Activated T-cell treated with anti-CD3 and anti-CD28 coated beads, Interleukin-2, amount 50 U/mL, for 4 hours (primary cell): ENCODE measurements around the gene CFAP92. TPM values are rescaled to one million over a fixed set of nuclear protein-coding genes. Genes with fewer than 3 reads are reported as not detected.

Experiments
- ATAC-seq, 2 donors: fragments of 200-7000 bp; cut with Tn5 transposase; one replicate each; pipeline ENCODE4 v1.10.0; 2021
- DNase-seq: peaks from one replicate; pipeline ENCODE4 v3.0.0-alpha.2; 2020
- H3K27me3 Mint-ChIP-seq: one replicate; pipeline ENCODE4 v1.8.0; 2021; ENCODE audit warnings: low read depth, mixed read lengths
- H3K36me3 Mint-ChIP-seq: one replicate; pipeline ENCODE4 v1.8.0; 2022; ENCODE audit warnings: mixed read lengths; ENCODE audit not compliant: insufficient read depth
- H3K4me1 Mint-ChIP-seq: one replicate; pipeline ENCODE4 v1.8.0; 2021; ENCODE audit warnings: low read depth, mixed read lengths
- H3K4me3 Mint-ChIP-seq: one replicate; pipeline ENCODE4 v1.8.0; 2021; ENCODE audit warnings: mild to moderate bottlenecking, moderate library complexity, mixed read lengths
- H3K9me3 Mint-ChIP-seq: one replicate; pipeline ENCODE4 v1.8.0; 2021; ENCODE audit warnings: mixed read lengths
- total RNA-seq, 3 donors: library from RNA; stranded (reverse); gene quantifications; one replicate each; pipeline ENCODE4 v1.2.1, GENCODE V29; 2021

Gene CFAP92
- total RNA-seq, 3 donors from 2014 or later: 0.18 TPM; not detected in 2

DNA sequence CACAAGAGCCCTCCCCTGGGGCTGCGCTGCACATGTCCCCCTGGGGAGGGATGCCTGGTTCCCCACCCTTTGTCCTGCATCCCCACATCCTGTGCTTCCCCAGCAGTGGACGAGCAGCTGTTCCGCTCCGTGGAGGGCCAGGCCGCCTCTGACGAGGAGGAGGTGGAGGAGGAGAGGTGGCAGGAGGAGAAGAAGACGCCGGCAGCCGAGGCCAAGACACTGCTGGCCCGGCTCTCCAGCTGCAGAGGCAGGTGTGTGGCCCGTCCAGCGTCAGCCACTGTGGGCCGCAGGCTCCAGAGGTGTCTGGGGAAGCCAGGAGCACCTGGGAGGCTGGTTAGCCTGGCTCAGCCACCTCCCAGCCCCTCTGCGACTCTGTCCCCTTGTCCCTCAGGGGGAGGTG lies 38.8 kb upstream of the CFAP92 start:
- Mint-ChIP-seq H3K27me3 (no peaks in the 10 kb centered on the region), H3K9me3 (no peaks in the 10 kb centered on the region), H3K4me1 (peaks cover 10% of the 10 kb centered on the region), H3K4me3 (no peak overlapping the region), H3K36me3 (no peaks in the 10 kb centered on the region)
- ATAC-seq (no peak), DNase-seq (no peak)

DNA sequence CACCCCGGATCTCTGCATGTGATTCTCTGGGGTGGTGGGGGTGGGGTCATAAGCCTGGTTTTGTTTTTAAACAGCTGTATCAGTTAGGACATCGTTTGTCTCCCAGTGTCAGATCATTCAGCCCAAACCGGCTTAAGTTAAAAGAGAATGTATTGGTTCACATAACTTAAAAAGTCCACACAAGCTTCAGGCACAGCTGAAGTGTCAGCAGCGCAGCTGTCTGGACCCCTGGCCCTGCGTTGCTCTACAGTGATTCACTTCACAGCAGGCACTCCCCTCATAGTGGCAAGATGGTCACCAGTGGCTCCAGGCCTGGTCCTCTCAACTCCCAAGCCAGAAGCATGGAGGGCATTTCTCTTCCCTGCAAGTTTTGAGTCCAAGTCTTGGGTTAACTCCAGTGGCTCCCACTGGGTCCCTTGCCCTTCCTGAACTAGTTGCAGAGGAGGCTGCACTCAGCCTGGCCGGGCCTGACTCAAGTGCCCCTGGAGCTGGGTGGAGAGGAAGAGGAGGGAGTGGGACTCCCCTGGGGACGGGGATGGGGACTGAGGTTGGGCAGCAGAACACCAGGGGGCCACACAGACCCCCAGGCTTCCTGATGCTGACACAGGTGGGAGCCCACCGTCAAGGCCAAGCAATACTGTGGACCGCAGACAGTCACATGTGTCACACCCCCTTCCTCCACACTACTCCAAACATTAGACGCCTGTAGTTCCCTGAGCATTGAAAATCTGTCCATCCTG lies 37.8 kb upstream of the CFAP92 start:
- Mint-ChIP-seq H3K27me3 (no peaks in the 10 kb centered on the region), H3K4me1 (peaks cover 13% of the 10 kb centered on the region), H3K4me3 (no peak overlapping the region), H3K9me3 (no peaks in the 10 kb centered on the region), H3K36me3 (no peaks in the 10 kb centered on the region)
- no peak for DNase-seq
- ATAC-seq: no peak

DNA sequence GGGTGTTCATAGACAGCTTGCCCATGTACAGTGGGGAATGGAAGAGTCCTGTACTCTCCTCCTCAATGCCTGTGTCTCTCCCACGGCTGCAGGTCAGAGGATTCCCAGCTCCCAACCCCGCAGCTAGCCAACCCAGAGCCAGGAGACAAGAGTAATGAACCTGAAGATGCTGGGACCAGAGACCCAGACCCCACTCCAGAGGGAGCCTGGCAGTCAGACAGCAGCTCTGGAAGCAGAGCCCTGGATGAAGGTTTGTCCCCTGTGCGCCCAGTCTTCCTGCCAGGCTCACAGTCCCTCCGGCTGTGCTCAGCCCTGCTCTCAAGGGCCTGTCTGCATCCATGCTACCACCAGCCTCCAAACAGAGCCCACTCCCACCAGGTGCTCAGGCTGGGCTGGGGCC lies 36.7 kb upstream of the CFAP92 start:
- ATAC-seq: no peak
- Mint-ChIP-seq H3K9me3 (no peaks in the 10 kb centered on the region), H3K36me3 (no peaks in the 10 kb centered on the region), H3K4me3 (no peak overlapping the region), H3K4me1 (peaks cover 18% of the 10 kb centered on the region), H3K27me3 (no peaks in the 10 kb centered on the region)
- DNase-seq: no peak

GRCh38 chr3:129028866-129029265 lies 35.0 kb upstream of the CFAP92 start:
- H3K4me3 Mint-ChIP-seq: no peak overlapping the region
- DNase-seq (no peak), ATAC-seq (no peak)
- peaks cover 15% of the 10 kb centered on the region for H3K4me1 Mint-ChIP-seq
- H3K27me3 Mint-ChIP-seq: no peaks in the 10 kb centered on the region
- no peaks in the 10 kb centered on the region for H3K9me3 Mint-ChIP-seq
- H3K36me3 Mint-ChIP-seq: no peaks in the 10 kb centered on the region

DNA sequence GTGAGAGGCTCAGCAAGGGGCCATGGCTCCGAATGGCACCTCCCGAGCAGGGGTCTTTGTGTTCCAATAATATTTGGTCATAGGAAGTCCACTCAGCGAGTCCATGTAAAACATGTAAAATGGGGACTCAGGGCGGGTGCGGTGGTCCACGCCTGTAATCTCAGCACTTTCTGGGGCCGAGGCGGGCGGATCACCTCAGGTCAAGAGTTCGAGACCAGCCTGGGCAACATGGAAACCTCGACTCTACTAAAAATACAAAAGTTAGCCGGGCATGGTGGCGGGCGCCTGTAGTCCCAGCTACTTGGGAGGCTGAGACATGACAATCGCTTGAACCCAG lies 33.6 kb upstream of the CFAP92 start:
- H3K9me3 Mint-ChIP-seq: no peaks in the 10 kb centered on the region

DNA sequence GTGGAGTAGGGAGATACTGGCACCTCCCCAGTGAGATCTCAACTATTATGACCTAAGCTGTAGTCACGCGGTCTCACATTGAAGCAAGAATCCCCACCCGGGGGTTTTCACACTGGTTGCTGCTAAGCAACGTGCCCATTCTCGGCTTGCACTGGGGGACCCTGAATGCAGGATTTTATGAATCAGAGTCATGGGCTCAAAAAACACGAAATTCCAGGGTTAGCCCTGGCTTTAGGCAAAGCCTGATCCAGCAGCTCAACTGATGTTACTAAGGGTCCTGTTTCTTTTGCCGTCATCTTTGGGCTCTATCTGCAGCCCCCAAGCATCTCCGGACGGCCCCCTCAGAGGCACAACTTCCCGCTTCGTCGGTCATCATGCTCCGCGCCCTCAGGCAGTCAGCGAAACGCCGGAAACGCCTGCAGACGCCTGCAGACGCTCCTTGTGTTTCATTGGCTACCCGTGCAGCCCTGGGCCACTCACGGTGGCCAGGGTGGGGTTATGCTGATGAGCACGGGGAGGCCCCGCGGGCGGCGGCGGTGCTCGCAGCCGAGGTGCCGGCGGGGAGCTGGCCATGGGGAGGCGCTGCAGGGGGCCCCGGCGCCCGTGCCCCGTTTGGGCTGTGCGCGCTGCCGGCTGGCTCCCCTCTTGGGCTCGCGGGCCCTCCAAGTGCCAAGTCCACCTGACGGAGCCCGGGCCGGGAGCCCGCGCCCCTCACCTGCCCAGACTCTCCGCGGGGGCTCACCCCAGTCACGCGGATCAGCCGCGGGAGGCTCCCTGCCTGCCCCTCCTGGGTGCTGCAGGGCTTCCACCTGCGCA lies 33.1 kb upstream of the CFAP92 start:
- ATAC-seq: peak; percentile 99 to 100
- H3K36me3 Mint-ChIP-seq: no peaks in the 10 kb centered on the region

More for the DNA sequence above, 33.6 kb upstream of the CFAP92 start:
- no peak for ATAC-seq
- no peak for DNase-seq
- H3K27me3 Mint-ChIP-seq: no peaks in the 10 kb centered on the region
- H3K4me1 Mint-ChIP-seq: peaks cover 15% of the 10 kb centered on the region
- no peaks in the 10 kb centered on the region for H3K36me3 Mint-ChIP-seq
- H3K4me3 Mint-ChIP-seq: peak overlapping the region; percentile 11

DNA sequence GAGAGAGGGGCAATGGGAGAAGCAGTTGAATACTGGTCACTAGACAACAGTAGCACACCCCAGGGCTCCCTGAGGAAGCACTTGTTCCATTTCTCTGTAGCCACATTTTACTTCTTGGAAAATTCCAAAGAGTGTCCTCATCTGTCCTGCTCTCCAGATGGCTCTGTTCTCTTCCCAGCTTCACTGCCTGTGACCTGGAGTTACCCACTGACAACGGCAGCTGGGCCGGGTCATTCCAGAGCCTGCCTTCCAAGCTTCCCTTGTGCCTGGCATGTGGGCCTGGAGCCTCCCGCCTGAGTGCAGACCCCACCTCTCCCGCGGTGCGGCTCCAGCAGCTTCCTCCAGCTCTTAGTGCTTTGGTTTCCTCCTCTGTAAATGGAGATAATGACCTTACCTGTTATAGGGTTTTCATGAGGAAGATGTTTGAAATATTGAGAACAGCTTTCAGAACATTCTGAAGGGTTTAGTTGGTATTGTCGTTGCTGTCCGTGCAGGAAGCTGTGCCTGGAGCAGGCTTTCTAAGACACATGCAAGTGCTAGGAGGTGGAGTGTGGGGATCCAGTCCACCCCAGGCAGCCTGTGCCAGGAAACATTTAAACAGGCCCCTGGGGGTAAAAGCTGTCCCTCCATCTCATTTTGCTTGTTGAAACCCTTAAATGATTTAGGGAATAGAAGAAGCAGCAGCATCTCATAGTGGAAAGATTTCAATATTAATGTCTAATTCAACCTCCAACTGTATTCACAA lies 32.0 kb upstream of the CFAP92 start:
- Mint-ChIP-seq H3K4me3 (peak overlapping the region; percentile 72), H3K36me3 (no peaks in the 10 kb centered on the region), H3K4me1 (peaks cover 17% of the 10 kb centered on the region), H3K27me3 (no peaks in the 10 kb centered on the region), H3K9me3 (no peaks in the 10 kb centered on the region)
- DNase-seq (no peak), ATAC-seq (no peak)

More for the DNA sequence above, 33.1 kb upstream of the CFAP92 start:
- H3K4me1 Mint-ChIP-seq: peaks cover 17% of the 10 kb centered on the region
- DNase-seq: peak; percentile 83
- H3K27me3 Mint-ChIP-seq: no peaks in the 10 kb centered on the region
- H3K4me3 Mint-ChIP-seq: peak overlapping the region; percentile 72
- H3K9me3 Mint-ChIP-seq: no peaks in the 10 kb centered on the region

GRCh38 chr3:129025108-129025507 lies 31.2 kb upstream of the CFAP92 start:
- no peaks in the 10 kb centered on the region for H3K27me3 Mint-ChIP-seq

GRCh38 chr3:129023909-129024308 lies 30.0 kb upstream of the CFAP92 start:
- ATAC-seq (no peak), DNase-seq (no peak)
- Mint-ChIP-seq H3K4me1 (peaks cover 17% of the 10 kb centered on the region), H3K9me3 (no peaks in the 10 kb centered on the region), H3K27me3 (no peaks in the 10 kb centered on the region), H3K4me3 (no peak overlapping the region), H3K36me3 (no peaks in the 10 kb centered on the region)

More at GRCh38 chr3:129025108-129025507, 31.2 kb upstream of the CFAP92 start:
- Mint-ChIP-seq H3K9me3 (no peaks in the 10 kb centered on the region), H3K4me3 (no peak overlapping the region), H3K4me1 (peaks cover 17% of the 10 kb centered on the region), H3K36me3 (no peaks in the 10 kb centered on the region)
- ATAC-seq (no peak), DNase-seq (no peak)

DNA sequence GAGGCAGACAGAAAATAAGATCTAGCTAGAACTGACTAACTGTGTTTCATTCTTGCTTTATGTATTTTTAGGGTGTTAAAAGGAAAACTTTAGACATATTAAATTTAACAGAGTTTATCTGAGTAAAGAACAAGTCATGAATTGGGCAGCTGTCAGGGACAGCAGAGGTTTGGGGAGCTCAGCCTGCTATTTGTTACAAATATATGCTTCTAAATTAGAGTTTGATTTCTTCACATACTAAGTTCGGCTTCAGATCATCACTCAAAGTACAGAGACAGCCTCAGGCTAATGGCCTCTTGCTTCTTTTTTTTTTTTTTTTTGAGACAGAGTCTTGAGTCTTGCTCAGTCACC lies 29.1 kb upstream of the CFAP92 start:
- no peaks in the 10 kb centered on the region for H3K36me3 Mint-ChIP-seq
- no peaks in the 10 kb centered on the region for H3K27me3 Mint-ChIP-seq
- ATAC-seq (no peak), DNase-seq (no peak)
- no peaks in the 10 kb centered on the region for H3K9me3 Mint-ChIP-seq
- H3K4me1 Mint-ChIP-seq: peaks cover 21% of the 10 kb centered on the region
- H3K4me3 Mint-ChIP-seq: no peak overlapping the region

DNA sequence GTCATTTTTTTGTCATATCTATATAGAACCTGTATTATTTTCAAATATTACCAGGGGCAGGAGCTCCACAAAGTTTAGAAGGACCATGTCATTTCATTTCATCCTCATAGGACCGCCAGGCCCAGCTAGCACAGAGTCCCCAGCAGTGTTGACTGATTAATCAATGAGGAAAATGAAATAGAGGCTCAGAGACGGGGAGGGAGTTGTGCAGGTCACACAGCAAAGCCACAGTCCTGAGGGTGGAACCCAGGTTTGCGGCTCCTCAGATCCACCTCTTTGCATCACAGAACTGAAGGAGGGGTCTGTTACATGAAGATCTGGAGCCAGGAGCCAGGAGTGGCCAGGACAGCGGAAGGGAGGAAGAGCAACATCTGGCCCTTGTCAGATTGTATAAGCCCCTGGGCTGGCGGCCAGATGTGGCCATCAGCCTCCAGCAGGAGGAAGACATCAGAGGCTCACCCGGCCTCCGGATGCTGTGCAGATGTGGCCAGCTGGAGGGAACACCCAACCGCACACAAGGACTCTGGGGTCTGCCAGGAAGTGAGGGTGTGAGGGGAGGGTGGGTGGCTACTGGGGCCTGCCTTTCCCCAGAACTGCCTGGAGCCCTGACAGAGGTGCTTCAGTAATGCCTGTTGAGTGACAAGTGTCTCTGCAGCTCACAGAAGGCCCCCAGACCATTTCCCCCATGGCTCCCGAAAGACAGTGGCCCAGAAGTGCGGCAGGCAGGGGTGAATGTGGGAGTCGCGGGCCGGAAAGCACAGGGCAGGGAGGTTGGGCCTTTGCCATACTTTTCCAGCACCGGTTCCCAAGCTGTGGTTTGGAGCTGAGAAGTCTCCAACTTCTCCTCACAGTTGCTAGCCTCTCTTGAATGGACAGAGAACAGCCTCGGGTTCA lies 28.5 kb upstream of the CFAP92 start:
- H3K4me1 Mint-ChIP-seq: peaks cover 28% of the 10 kb centered on the region
- no peaks in the 10 kb centered on the region for H3K36me3 Mint-ChIP-seq
- no peaks in the 10 kb centered on the region for H3K9me3 Mint-ChIP-seq
- ATAC-seq: no peak
- H3K4me3 Mint-ChIP-seq: no peak overlapping the region
- no peak for DNase-seq
- no peaks in the 10 kb centered on the region for H3K27me3 Mint-ChIP-seq

- no peaks in the 10 kb centered on the region for H3K27me3 Mint-ChIP-seq
- H3K9me3 Mint-ChIP-seq: no peaks in the 10 kb centered on the region
- no peaks in the 10 kb centered on the region for H3K36me3 Mint-ChIP-seq
- H3K4me1 Mint-ChIP-seq: peaks cover 31% of the 10 kb centered on the region
- ATAC-seq (no peak), DNase-seq (no peak)
- H3K4me3 Mint-ChIP-seq: no peak overlapping the region
These were observed 27.3 kb upstream of the CFAP92 start for GRCh38 chr3:129021140-129021551.

GRCh38 chr3:129020691-129021090 lies 26.8 kb upstream of the CFAP92 start:
- no peaks in the 10 kb centered on the region for H3K27me3 Mint-ChIP-seq
- no peaks in the 10 kb centered on the region for H3K36me3 Mint-ChIP-seq
- DNase-seq: no peak
- ATAC-seq: no peak
- no peak overlapping the region for H3K4me3 Mint-ChIP-seq
- no peaks in the 10 kb centered on the region for H3K9me3 Mint-ChIP-seq
- peaks cover 32% of the 10 kb centered on the region for H3K4me1 Mint-ChIP-seq

GRCh38 chr3:129019266-129019665 lies 25.4 kb upstream of the CFAP92 start:
- Mint-ChIP-seq H3K36me3 (no peaks in the 10 kb centered on the region), H3K9me3 (no peaks in the 10 kb centered on the region), H3K4me3 (no peak overlapping the region), H3K27me3 (no peaks in the 10 kb centered on the region), H3K4me1 (peaks cover 43% of the 10 kb centered on the region)
- no peak for DNase-seq
- no peak for ATAC-seq
